ENCODE measurements around the gene MYH11. TPM values are rescaled to one million over a fixed set of nuclear protein-coding genes. Genes with fewer than 3 reads are reported as not detected.

MYH11 gene
- total and polyA plus RNA-seq, 2 of the 13 experiments (the other 11 are each of a cell fraction or from before 2014, with no cell fraction given): not detected

- H3K27ac ChIP-seq (ENCODE audit: extremely low read length, insufficient read depth, low read length): no peak overlapping the region
- H3K27me3 ChIP-seq (ENCODE audit: control insufficient read depth in 1 of 2, insufficient read depth in 2 of 2, low read length in 2 of 2): peaks cover 0 to 3% of the 10 kb centered on the region in 2 experiments; a peak in 3 of 5 replicates
- H4K20me1 ChIP-seq (ENCODE audit: insufficient read depth, low read length): no peaks in the 10 kb centered on the region
- ChIA-PET CTCF (ENCODE audit: low intra/inter-chr PET ratio, low total read pairs) (interaction anchor here (1.4 to 2.8 kb wide), 3 partner anchors 57 to 429 kb away, joined by 5 to 30 read pairs (median 18); no protein-coding TSS in a partner anchor), POLR2A (no interaction called here)
- intact Hi-C loops (cut with micrococcal nuclease; ENCODE audit: unreplicated experiment) (loop anchor here (5.0 kb wide), 1 partner anchor 422 kb away; no protein-coding TSS in a partner anchor), in situ Hi-C loops (cut with HindIII; ENCODE audit: extremely low pct_ligation_motif_present, low pct_unique_long_range_greater_than_20kb) (no loop called here)
- no peaks in the 10 kb centered on the region for H3K36me3 ChIP-seq (replicated peaks in 1 of 2; ENCODE audit: control insufficient read depth in 1 of 2, insufficient read depth in 2 of 2, low read length in 2 of 2)
- ATAC-seq: no peak
- no peaks in the 10 kb centered on the region for H3K79me2 ChIP-seq (ENCODE audit: insufficient read depth, low read length)
- H2AFZ ChIP-seq (ENCODE audit: low read length): no peak overlapping the region
- no peak overlapping the region for H3K4me3 ChIP-seq (replicated peaks in 1 of 3; ENCODE audit: insufficient read depth in 1 of 3, low read depth in 2 of 3, low read length in 3 of 3)
- no peaks in the 10 kb centered on the region for H3K9me3 ChIP-seq (ENCODE audit: low read length)
- no peak for FAIRE-seq
- no peak overlapping the region for H3K4me2 ChIP-seq (ENCODE audit: low read depth, low read length)
- BruUV-seq (replicated peaks): no TSS peak
- no peaks in the 10 kb centered on the region for H3K4me1 ChIP-seq (ENCODE audit: insufficient read depth, low read length)
- no peak overlapping the region for H3K9ac ChIP-seq (ENCODE audit: insufficient read depth, low read depth, low read length)
- WGBS (ENCODE audit: low lambda C conversion rate): under 1% methylated on average over 4 of the region's 4 CpGs
- DNase-seq (ENCODE audit: low spot score): no peak
- peak; percentile 44; the same call in 1 of the 2 replicates for TF ChIP-seq FOXK2 (IDR thresholded peaks at IDR 0.05)
- TF ChIP-seq FOXA1 (IDR thresholded peaks at IDR 0.05): 0 out of 2 replicates have a peak, but pooled peaks have one; percentile 23
- TF ChIP-seq FOXA1 (CRISPR knock-in tag; IDR thresholded peaks at IDR 0.05): no peak
- TF ChIP-seq HNF4A (CRISPR knock-in tag; IDR thresholded peaks at IDR 0.05): no peak
- peak; percentile 94 for TF ChIP-seq PHB2 (IDR thresholded peaks at IDR 0.05; ENCODE audit: partially characterized antibody)
- peak; percentile 88; the same call in 1 of the 2 replicates for TF ChIP-seq NBN (conservative IDR thresholded peaks at IDR 0.05)
- TF ChIP-seq ARNT (IDR thresholded peaks at IDR 0.05): peak; percentile 89; the same call in 1 of the 2 replicates
- no peak for TF ChIP-seq ZNF703 (CRISPR knock-in tag; IDR thresholded peaks at IDR 0.05; ENCODE audit: borderline replicate concordance)
- TF ChIP-seq TP53 (CRISPR knock-in tag; conservative IDR thresholded peaks at IDR 0.05): no peak
- TF ChIP-seq UBTF (CRISPR knock-in tag; IDR thresholded peaks at IDR 0.05): no peak
- TF ChIP-seq ZBTB40 (IDR thresholded peaks at IDR 0.05): peak; percentile 30
- TF ChIP-seq ZBTB40 (CRISPR knock-in tag; IDR thresholded peaks at IDR 0.05): no peak
- TF ChIP-seq NONO (IDR thresholded peaks at IDR 0.05): 0 out of 2 replicates have a peak, but pooled peaks have one; percentile 36
- no peak for TF ChIP-seq NONO (CRISPR knock-in tag; conservative IDR thresholded peaks at IDR 0.05)
- 0 out of 2 replicates have a peak, but pooled peaks have one; percentile 19 for TF ChIP-seq SP1 (IDR thresholded peaks at IDR 0.05)
- TF ChIP-seq SP1 (CRISPR knock-in tag; IDR thresholded peaks at IDR 0.05): no peak
These were observed 91.7 kb downstream of the MYH11 start for GRCh38 chr16:15765116-15765515.

All from HepG2 (cell line).